ENCODE data around the gene NCK2.

GRCh38 chr2:105862843-105863242 lies 118.1 kb downstream of the NCK2 start:
- no peak for TF ChIP-seq POLR2A (IDR thresholded peaks at IDR 0.05)
- TF ChIP-seq, protein P1, sequence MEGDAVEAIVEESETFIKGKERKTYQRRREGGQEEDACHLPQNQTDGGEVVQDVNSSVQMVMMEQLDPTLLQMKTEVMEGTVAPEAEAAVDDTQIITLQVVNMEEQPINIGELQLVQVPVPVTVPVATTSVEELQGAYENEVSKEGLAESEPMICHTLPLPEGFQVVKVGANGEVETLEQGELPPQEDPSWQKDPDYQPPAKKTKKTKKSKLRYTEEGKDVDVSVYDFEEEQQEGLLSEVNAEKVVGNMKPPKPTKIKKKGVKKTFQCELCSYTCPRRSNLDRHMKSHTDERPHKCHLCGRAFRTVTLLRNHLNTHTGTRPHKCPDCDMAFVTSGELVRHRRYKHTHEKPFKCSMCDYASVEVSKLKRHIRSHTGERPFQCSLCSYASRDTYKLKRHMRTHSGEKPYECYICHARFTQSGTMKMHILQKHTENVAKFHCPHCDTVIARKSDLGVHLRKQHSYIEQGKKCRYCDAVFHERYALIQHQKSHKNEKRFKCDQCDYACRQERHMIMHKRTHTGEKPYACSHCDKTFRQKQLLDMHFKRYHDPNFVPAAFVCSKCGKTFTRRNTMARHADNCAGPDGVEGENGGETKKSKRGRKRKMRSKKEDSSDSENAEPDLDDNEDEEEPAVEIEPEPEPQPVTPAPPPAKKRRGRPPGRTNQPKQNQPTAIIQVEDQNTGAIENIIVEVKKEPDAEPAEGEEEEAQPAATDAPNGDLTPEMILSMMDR (IDR thresholded peaks at IDR 0.05): no peak
